MV-4-11 (cell line): Measurements from ENCODE around the gene EML1.

Experiments
- DNase-seq: peaks from one replicate; lab custom pipeline; 2025; lab: John Stamatoyannopoulos, UW

Gene EML1, protein sequence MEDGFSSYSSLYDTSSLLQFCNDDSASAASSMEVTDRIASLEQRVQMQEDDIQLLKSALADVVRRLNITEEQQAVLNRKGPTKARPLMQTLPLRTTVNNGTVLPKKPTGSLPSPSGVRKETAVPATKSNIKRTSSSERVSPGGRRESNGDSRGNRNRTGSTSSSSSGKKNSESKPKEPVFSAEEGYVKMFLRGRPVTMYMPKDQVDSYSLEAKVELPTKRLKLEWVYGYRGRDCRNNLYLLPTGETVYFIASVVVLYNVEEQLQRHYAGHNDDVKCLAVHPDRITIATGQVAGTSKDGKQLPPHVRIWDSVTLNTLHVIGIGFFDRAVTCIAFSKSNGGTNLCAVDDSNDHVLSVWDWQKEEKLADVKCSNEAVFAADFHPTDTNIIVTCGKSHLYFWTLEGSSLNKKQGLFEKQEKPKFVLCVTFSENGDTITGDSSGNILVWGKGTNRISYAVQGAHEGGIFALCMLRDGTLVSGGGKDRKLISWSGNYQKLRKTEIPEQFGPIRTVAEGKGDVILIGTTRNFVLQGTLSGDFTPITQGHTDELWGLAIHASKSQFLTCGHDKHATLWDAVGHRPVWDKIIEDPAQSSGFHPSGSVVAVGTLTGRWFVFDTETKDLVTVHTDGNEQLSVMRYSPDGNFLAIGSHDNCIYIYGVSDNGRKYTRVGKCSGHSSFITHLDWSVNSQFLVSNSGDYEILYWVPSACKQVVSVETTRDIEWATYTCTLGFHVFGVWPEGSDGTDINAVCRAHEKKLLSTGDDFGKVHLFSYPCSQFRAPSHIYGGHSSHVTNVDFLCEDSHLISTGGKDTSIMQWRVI

DNA sequence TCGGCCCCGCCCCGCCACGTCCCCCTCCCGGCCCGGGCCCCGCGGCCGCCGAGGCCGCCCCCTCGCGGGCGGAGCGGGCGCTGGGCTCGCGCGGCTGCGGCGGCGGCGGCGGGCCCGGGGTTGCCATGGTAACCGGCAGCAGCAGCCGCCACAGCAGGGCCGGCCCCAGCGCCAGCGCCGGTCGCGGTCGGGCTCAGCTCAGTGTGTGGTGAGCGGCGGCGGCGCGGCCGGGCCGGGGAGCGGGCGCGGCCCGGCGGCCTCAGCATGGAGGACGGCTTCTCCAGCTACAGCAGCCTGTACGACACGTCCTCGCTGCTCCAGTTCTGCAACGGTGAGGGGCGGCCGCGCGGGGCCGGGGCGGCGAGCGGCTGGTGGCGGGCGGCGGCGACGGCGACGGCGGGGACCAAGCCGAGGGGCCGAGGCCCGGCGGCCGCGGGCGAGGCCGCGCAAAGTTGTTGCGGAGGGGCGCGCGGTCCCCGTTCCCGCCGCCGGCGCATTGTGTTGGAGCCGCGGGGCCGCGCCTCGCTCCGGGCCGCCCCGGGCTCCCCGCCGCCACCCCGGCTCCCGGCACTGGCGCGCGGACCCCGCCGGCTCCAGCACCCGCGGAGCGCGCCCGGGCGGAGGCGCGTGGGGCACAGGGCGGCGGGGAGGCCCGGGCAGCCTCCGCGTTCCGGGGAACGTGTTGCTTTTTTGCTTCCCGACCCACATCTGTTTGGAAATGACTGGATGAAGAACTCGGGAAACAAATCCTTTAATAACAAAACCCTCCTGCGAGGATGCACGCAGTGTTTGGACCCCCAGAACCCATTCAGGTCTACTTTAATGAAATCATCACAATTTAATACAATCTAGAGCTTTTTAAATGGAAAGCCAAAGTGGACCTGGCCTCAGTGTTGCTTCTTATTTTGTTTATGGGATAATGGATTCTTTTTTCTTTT lies at the start of gene EML1:
Gene EML1, plus strand, starts transcription at position 201 of the 938 bp plus-strand sequence. Its CDS starts 64 bp downstream, at position 265.
- peak; percentile 47 for DNase-seq

- DNase-seq, result no peak
Measured at GRCh38 chr14:99744199-99744872, 48.9 kb upstream of the EML1 start.

DNA sequence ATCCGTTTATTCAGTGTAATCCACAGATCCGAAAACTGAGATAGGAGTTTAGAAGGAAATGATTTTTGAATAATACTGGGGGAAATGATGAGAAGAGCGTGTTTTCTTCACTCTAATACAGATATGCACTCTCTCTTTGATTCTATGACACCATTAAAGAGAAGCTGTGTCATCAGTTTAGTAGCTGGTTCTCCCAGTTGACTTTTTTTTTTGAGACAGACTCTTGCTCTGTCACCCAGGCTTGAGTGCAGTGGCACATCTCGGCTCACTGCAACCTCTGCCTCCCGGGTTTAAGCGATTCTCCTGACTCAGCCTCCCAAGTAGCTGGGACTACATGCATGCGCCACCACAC lies 48.4 kb upstream of the EML1 start:
- no peak for DNase-seq

- DNase-seq, result no peak
Measured at GRCh38 chr14:99745307-99745951, 47.8 kb upstream of the EML1 start.

- DNase-seq, result no peak
Measured at GRCh38 chr14:99747167-99747566, 46.0 kb upstream of the EML1 start.

GRCh38 chr14:99747582-99748330 lies 45.5 kb upstream of the EML1 start:
- DNase-seq, result no peak

DNA sequence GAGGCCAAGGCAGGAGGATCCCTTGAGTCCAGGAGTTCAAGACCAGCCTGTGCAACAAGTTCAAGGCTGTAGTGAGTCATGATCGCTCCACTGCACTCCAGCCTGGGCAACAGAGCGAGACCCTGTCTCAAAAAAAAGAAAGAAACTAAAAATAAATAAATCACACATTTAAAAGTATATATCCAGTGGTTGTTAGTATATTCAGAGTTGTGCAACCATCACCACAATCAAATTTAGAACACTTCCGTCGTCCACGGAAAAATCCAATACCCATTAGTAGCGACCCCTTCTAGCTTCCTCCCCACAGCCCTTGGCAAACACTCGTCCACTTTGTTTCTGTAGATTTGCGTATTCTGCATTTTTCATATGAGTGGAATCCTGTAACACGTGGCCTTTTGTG lies 44.7 kb upstream of the EML1 start:
- no peak for DNase-seq

DNA sequence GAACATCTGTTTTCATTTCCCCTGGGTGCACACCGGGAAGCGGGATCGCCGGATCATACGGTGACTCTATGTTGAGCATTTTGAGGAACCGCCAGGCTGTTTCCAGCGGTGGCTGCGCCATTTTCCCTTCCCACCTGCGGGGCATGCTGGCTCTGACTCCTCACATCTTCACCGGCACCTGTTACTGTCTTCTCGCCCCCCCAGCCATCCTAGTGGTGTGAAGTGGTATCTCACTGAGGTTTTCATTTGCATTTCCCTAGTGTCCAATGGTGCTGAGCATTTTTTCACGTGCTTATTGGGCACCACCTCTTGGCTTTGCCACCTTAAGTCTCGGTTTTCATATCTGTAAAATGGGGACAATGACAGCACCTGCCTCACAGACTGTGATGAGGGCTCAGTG lies 44.1 kb upstream of the EML1 start:
- no peak for DNase-seq

- DNase-seq, result no peak
Measured at GRCh38 chr14:99749763-99750715, 43.2 kb upstream of the EML1 start.

DNA sequence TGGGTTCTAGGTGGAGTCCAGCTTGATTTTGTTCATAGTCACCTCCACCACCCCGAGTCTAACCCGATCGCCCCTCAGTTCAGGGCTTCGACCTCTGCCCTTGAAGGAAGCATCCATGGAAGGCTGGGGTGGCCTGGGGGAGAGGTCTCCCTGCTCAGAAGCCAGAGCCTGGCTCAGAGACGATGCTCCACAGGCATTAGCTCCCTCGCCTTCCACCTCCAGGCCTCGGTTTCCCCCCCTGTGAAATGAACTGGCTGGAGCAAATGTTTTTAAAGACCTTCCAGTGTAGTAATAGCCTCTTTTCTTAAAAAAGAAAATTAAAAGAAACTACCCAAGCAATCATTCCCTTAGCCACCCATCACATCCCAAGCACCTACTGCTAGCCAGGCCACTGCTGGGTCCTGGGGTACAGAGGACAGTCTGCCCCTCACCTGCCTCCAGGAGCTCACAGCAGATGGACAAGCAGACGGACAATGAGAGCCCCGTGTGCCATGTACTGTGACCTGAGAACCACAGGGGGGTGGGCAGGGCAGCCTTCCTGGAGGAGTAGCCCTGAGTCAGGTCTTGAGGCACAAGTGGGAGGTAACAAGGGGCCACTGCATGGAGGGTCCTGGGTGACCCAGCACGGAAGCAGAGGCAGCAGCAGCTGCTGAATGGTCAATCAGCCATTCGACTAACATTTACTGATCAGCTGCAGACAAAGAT lies 42.3 kb upstream of the EML1 start:
- no peak for DNase-seq

DNA sequence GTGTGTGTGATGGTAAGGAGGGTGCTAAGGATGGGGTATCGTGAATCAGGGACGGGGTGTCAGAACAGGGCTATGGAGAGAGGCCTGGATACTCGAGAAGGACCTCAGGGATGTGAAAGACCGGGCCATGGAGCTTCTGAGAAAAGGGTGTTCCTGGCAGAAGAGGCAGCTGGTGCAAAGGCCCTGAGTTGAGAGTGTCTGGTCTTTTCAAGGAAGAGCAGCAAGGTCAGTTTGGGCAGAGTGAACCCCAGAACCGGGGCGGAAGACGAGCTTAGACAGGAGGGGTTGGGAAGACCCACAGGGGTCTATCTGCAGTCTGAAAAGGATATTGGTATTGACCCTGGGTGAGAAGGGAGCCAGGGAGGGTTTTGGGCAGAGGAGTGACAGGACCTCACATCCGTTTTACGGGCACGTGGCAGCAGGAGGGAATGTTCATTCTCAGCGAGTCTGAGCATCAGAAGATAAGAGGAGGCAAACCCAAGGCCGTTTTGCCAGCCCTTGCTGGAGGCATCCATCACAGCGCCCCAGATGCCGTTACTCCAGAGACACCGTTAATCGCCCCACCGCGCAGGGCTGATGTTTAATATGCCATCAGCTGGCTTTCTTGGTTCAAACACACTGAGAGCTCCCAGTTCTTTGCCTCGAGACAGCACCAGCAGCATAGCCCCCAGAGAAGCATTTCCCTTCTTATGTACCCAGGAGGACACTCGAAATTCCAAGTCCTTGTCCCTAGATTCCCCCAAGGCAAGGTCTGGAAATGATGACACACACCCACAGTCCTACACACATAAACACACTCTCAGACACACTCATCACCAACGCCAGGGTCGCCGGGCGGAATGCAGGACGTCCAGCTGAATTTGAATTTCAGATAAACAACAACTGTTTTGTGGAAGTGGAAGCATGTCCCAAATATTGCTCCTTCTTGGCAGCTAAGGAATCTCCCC lies 41.4 kb upstream of the EML1 start:
- DNase-seq, result no peak

- no peak for DNase-seq
Measured at GRCh38 chr14:99752486-99753121, 40.6 kb upstream of the EML1 start.

DNA sequence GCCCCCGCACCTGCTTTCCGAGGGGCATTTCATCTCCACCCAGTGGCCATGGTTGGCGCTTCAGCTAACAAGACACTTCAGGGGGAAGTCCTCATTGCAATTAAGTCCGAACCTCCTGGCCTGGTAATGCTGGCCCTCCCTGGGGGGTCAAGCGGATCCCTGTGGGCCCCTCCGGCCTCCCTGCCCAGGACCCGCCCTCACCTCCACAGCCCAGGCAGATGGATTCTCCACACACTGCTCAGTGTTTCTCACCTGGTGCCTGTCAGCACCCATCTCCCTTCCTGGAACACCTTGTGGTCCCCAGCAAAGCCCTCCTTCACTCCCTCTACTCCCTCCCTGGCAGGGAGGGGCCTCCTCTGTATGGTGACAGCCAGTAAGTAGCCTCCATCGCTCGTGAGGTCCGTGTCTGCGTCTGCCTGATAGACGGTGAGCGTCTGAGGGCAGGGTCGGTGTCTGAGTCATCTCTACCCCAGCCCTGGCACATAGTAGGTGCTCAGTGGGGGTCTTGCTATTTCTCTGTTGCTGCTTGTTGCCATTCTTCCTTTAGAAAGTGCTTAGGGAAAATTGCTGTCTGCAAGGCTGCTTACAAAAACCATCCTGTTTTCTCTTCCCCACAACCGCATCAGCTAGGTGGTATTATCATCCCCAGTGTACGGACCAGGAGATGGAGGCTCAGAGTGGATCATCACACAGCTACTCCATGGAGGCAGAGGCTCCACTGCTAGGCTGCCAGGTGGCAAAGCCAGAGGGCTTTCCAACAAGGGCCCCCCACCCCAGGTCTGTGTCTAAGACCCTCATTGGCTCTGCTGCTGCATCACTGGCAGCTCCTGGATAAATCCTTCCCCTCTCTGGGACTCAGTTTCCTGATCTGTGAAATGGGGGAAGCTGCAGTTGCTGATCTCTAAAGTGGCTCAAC lies 39.7 kb upstream of the EML1 start:
- DNase-seq, result no peak

DNA sequence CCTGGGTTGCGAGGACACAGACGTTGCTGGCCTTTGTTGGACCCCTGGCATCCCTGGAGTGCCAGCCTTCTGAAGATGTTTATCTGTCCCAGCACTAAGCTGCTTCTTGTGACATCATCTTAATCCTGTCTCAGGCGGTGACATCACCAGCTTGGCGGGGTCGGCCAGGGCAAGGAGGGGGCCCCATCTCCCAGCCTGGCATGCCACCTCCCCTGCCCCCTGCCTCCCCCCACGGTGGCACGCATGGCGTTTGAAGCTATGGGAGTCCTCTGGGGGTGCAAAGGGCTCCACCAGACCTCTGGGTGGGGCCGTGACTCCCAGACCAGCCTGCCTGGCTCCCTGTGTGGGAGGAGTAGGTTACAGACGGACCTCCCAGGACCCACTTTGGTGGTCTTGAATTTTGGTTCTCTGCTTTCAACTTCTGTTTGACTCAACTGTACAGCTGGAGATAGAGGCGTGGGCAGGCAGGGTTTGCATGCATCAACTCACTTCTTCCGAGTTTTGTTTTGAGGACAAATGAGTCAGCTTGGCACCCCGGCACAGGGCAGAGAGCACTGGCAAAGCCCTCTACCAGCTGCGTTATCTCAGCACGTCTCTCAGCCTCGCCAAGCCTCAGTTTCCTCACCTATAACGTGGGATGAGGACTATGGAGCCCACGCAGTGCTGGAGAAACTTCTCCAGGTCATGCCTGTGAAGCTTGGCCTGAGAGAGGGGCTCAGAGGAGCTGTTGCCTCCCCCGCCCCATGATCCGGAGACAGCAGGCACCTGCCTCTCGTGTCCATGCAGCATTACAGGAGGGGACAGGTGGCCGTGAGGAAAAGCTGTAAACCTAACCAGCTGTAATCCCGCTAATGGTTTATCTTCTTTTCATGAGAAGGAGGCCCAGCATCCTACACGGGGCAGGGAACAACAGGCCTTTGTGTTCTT lies 38.8 kb upstream of the EML1 start:
- DNase-seq, result no peak

GRCh38 chr14:99755068-99755405 lies 38.2 kb upstream of the EML1 start:
- no peak for DNase-seq
